ENCODE data around the gene SMCO2.

Gene SMCO2

DNA sequence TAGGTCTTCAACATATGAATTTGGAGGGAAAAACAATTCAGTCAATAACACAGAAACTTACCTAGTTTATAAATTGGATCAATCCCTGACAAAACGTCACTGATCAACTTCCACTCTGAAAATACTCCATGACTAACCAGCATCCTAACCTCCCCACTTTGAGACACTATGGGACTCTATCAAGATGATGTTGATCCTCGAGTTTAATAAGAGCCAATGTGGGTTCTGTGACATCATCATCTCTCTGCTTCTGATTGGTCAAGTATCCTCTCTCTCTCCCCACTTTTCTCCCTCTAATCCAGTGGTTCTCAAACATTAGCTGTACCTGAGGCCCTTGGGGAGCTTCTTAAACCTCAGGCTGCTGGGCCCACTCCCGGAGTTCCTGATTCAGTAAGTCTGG, at the start of gene SMCO2:
TSS of gene SMCO2 (plus strand) at position 301 of the 400 bp plus-strand sequence. CDS start 23,896 bp downstream, outside the sequence.
- DNase-seq (ENCODE audit: low spot score) = no peak

DNA sequence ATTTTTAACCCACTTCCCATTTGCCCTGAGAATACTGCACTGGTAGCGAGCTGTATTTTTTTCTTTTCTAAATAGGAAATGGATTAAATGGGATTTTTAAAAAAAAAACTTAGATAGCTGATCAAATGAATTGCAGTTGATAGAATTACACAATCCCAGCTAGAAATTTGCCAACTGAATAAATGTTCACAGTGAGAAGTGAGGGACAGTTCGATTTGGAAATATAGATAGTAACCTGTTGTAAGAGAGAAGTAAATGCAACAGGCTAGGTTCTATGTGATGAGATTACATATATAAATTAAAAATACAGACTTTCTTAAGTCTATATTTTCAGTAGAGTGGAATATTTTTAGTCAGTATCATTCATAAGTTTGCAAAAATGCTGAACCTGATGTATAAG, 48.1 kb upstream of the SMCO2 start:
- no peak for DNase-seq (ENCODE audit: low spot score)

DNA sequence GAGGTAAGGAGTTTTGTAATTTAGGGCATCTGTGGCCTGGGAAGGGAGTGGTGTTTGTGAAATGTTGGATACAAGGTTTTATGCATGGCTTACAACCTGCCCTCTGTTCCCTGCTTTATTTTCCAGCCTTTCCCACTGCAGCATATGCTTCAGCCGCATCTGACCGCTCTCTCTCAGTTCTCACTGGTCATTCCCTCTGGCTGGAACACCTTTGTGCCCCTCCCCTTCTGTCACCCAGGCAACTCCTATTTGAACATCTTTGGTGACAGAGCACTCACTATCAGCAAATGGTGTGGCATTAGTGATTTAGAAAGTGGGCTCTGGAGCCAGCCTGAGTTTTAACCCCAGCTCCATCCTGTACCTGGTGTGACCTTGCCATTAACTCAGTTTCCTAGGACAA, 47.5 kb upstream of the SMCO2 start:
- no peak for DNase-seq (ENCODE audit: low spot score)

DNA sequence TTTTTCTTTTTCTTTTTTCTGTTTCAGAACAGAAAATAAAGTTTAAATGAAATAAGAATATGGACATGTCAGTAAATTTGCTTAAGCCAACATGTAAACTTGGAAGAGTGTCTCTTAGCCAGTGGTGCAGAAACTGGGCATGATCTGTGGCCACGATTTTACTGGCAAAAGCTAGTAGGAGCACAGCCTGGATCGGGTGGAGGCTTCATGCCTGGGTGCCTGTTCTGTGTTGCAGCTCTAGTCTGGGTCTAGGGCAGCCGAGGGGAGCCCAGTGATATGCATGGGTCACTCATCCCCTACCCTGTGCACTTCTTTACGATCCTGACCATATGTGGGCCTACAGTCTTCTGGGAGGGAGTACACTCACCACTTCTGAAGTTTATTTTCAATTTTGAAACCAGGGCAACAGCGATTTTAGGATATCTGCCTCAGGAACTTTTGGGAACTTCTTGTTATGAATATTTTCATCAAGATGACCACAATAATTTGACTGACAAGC, 45.6 kb upstream of the SMCO2 start:
- DNase-seq (ENCODE audit: low spot score) = no peak

DNA sequence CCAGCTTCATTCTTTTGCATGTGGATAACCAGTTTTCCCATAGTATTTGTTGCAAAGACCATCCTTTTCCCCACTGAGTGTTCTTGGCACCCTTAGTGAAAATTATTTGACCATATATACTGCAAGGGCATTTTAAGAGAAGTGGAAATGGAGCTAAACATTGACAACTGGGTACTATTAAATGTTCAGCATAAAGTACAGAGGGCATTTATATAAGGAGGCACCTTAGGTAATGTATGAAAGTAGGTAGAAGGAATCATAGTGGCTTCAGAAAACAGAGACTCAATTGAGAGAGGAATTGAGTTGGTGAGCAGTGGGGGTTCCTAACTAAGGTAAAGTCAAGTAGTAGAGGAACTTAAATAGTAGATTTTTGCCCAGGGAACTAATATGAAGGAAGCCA, 34.5 kb upstream of the SMCO2 start:
- no peak for DNase-seq (ENCODE audit: low spot score)

DNA sequence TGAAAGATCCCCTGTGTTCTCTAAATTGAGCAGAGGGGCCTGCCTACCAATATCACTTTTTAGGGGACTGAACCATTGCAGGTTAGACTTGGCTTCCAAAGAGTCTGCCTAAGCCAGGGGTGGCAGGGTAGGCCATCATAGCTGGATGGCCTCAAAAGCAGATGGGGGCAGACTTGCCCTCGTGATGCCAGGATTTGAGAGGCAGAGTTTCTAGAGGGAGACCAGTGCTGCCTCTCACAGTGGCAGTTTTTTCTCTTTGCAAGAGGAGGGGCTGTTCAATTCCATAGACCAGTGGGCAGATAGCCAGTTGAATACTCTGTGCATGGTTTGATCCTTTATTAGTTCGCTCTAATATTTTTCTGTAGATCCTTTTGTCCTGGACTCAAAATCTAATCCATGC, 23.8 kb upstream of the SMCO2 start:
- no peak for DNase-seq (ENCODE audit: low spot score)

DNA sequence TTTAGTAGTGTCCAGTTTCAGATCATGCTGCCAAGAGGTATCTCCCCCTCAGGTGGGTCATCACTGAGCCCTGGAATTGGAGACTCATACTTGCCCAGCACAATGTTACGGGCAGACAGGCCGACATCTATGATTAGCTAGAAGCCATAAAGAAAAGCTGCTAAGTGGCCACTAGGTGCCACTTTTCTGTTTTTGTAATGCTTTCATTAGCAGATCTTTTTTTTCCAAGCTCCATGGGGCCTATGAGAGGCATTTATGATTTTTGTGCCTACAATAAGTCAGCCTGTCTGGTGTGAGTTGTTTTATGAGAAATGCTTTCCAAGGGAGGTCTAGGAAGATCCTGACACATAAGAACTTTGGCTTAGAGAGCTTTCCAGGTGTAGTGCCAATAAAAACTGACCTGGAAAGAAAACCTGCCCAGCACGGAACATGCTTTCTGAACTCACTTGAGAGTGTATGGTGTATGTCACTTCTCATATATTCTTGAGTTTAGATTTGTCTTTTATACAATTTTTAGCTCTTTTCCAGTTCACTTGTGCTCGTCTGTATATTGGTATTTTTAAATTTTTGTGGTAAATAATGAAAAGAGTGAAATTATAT, 21.8 kb upstream of the SMCO2 start:
- DNase-seq (ENCODE audit: low spot score) = peak; percentile 76

DNA sequence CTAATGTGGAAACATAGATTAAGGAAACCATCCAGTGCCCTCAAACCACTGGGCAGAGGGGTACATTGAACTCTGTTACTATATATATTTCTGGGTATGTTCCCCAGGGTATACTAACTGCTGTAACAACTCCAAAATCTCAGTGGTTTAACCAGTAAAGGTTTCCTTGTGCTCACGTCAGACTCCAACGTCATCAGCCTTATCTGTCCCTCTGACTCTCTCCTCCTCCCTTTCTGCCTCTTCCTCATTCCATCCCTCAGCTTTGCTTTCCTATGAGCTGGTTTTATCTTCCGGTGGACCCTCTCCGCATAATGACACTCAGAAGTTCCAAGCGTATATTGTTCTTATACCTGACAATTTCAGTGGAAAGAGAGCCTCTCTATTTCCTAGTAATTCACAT, 21.2 kb upstream of the SMCO2 start:
- DNase-seq (ENCODE audit: low spot score) = no peak

DNA sequence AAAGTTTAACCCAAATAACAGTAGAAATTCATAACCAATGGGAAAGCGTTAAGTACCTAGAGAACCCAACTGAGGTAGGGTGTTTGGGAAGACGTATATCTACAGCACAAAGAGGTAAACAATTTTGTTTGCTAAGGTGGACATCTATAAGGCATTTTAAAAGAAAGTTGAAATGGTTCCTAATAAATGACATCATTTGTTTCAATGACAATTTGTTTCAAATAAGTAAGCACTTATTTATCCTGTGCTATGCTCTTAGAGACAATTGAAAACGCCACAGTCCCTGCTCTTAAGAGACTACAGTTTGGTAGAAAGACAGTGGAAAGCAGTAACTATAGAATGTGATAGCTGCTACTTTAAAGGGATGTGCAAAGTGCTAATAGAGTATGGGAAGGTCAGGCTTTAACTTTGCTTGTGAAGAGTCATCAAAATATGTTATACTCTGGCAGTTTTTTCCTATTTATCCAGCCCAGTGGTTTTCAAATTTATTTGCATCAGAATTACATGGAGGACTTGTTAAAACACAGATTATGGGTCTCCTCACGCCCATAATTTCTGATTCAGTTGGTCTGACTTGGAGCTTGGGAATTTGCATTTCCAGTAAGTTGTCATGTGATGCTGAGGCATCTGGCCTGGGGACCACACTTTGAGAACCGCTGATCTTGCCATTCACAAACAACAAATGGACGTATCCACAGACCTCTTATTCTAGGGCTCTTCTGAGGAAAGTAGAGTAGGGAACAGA, 19.6 kb upstream of the SMCO2 start:
- DNase-seq (ENCODE audit: low spot score) = no peak

DNA sequence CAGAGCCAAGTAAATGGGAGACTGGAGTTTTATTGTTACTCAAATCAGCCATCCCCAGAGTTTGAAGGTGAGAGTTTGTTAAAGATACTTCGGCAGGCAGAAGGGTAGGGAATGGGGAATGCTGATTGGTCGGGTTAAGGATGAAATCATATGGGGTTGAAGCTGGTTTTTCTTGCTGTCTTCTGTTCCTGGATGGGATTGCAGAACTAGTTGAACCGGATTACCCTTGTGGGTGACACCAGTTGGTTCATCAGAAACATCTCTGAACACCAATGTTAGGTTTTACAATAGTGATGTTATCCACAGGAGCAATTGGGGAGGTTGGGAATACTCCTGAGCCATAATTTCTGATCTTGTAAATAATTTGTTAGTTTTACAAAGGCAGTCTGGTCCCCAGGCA, 18.7 kb upstream of the SMCO2 start:
- no peak for DNase-seq (ENCODE audit: low spot score)

DNA sequence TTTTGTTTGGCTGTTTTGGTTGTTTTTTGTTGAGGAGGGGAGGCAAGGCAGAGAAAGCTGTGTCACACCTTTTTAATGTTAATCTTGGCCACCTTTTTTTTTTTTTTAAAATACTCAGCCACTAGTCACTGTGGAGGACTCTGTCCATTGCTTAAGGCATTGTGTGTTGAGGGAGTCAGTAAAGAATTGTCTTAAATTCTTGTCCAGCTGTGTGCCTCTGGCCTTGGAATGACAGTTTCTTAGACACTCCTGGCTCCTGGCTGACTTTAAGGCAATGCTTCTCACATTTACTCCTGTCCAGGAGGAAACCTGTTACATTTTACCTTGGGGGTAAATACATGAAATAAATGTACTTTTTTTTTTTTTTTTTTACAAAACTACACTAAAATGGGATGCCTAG, 18.1 kb upstream of the SMCO2 start:
- DNase-seq (ENCODE audit: low spot score) = no peak

DNA sequence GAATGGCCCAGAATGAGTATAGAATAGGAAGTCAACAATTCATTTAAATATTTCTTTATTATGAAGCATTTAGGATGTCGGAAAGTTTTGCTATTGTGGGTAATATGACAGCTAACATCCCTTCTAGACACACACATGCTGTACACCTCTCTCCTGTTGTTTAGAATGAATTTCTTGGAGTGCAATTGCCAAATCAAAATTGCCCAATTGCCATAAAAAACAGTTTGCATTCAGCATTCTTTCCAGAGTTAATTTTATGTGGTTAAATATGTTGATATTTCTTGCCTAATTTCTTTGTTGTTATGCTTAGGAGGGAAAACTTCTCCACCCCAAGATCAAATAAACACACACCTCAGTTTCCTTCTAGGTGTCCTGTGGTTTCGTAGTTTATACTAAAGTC, 16.9 kb upstream of the SMCO2 start:
- no peak for DNase-seq (ENCODE audit: low spot score)

DNA sequence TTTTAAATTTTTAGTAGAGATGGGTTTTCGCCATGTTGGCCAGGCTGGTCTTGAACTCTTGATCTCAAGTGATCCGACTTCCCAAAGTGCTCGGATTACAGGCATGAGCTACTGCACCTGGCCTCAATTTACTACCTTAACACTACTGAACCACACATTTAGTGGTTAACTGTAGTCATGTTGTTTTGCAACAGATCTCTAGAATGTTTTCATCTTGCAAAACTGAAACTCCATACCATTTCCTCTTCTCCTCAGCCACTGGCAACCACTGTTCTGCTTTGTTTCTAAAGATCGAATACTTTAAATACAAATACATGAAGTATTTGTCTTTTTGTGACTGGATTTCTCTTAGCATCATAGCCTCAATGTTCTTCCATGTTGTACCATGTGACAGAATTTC, 15.4 kb upstream of the SMCO2 start:
- no peak for DNase-seq (ENCODE audit: low spot score)

DNA sequence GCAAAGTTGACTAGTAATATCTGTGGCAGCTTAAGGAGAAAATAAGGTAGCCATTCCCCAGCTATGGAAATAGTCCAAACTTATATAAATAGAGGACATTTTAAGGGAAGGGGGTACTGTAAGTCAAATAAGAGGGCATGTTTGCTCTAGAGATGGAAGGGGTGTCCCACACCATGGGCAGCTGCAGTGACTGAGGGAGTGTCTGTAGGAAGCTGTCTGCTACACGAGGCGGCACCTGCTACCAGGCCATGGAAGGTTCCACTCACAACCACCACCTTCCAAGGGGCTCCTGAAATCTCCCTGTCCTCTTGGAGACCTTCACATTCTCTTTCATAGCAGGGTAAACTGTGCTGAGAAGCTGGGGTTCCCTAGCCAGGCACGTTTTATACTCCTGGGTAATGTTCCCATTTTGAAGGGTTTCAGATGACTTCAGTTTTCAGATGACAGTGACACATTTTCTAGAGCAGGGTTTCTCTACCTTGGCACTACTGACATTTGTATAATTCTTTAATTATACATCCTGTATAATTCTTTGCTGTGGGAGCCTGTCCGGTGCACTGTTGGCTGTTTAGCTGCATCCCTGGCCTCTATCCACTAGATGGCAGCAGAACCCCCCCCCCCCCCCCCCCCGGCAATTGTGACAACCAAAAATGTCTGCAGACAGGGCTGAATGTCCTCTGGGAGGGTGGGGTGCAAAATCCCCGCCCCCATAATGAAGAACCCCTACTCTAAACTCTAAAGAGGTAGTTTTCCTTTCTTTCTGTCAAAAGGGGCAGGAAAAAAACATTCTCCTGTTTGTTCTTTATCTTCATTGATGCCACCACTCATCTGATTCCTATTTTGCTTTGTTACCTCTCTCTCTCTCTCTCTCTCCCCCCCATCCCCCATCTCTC, 11.6 kb upstream of the SMCO2 start:
- peak; percentile 56 for DNase-seq (ENCODE audit: low spot score)

DNA sequence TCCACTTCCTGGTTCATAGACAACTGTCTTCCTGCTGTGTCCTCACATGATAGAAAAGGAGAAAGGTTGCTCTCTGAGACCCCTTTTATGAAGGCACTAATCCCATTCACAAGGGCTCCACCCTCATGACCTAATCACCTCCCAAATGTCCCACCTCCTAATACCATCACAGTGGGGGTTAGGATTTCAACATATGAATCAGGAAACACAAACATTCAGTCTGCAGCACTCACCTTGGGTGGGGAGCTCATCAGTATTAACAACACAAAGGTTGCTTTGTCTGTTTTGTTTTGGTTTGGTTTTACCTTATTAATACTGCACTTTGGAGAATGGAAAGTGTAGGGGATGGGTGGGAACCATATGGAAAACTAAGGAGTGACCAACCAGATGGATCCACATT, 10.5 kb upstream of the SMCO2 start:
- no peak for DNase-seq (ENCODE audit: low spot score)

DNA sequence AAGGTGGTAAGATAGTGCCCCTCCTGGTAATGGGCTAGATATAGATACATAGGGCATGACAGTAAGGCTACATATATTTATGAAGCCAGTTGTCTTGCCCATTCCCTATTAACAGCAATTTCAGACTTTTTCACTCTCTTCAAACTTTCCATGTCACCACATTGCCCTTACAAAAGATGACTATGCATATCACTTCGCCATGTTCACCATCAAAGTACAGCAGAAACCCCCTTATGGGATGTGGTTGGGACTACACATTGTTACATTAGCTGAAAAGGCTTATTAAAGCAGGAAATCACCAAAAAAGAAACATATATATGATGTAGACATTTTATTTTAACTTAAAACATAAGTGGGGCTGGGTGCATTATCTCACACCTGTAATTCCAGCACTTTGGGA, 9.8 kb upstream of the SMCO2 start:
- DNase-seq (ENCODE audit: low spot score) = no peak

DNA sequence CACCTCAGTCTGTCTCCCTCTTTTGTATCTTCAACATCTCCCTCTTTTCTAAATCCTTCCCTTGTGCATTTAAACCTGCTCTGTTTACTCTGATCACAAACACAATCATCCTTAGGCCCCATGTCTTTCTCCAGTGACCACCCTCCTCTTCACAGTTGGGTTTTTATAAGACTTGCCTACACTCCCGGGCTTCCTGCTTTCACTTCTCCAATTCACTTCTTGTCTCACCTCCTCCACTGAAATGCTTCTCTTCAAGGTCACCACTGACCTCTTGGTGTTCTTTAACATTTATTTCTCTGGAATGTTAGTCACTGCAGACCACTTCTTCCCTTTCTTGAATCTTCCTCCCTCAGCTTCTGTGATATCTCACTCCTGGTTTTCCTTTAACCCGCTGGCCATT, 8.7 kb upstream of the SMCO2 start:
- no peak for DNase-seq (ENCODE audit: low spot score)

DNA sequence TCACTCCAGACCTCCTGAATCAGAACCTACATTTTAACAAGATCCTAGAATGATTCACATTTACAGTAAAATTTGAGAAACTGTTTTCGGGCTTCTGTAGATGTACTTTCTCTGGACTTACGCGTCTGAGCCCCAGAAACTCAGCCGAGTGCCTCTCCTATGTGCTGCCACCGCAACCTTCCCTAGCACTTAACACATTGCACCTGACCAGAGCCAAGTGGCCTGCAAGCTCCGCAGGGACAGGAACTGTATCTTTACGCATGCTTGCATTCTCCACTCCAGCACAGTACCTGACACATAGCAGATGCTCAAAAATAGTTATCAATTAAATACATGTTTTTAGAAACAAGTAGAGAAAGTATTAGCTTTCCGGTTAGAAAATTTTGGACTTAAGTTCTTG, 1.2 kb downstream of the SMCO2 start:
- DNase-seq (ENCODE audit: low spot score) = no peak

DNA sequence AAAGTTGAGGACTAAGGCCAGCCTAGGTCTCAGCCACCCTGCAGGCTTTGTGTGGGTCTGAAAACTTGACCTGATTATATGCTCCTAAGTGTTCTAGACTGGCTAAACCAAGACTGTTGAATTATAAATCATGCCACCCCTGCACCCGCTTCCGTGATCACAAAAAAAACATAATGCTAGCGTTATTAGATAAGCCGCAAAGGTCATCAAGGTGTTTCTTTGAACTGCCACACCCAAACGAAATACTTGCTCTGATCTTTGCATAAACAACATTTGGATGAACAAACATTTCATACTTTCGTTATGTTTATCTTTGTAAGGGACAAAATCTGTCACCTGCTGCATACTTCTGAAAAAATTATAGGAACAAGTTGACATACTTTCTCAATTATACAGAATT, 2.5 kb downstream of the SMCO2 start:
- DNase-seq (ENCODE audit: low spot score) = no peak

DNA sequence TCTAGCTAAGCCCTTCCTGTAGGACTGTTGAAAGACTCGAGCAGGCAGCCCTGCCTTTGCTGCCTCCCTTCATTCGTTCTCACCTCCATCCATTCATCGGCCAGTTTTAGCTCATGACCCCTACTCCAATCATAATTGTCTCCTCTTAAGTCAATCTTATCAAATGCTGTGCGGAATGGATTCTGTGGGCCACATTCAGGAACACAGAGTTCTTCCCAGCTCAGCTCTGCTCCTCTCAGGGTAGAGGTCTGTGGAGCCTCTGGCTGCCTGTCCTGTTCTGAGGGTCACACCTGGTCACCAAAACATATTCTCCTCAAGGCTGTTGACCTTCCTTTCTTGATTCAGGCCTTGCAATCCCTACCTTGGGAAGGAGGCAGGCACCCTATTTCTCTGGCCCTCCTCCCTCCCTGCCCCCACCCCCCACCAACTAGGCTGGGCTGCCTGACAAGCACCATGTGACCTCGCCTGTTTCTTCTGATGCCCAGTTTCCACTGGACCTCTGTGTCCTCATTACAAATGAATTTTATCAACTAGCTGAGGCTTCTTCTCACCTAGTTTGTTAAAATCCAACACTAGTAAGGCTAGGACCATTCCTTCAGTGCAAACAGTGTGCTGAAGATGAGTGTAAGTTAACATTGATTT, 3.5 kb downstream of the SMCO2 start:
- no peak for DNase-seq (ENCODE audit: low spot score)

DNA sequence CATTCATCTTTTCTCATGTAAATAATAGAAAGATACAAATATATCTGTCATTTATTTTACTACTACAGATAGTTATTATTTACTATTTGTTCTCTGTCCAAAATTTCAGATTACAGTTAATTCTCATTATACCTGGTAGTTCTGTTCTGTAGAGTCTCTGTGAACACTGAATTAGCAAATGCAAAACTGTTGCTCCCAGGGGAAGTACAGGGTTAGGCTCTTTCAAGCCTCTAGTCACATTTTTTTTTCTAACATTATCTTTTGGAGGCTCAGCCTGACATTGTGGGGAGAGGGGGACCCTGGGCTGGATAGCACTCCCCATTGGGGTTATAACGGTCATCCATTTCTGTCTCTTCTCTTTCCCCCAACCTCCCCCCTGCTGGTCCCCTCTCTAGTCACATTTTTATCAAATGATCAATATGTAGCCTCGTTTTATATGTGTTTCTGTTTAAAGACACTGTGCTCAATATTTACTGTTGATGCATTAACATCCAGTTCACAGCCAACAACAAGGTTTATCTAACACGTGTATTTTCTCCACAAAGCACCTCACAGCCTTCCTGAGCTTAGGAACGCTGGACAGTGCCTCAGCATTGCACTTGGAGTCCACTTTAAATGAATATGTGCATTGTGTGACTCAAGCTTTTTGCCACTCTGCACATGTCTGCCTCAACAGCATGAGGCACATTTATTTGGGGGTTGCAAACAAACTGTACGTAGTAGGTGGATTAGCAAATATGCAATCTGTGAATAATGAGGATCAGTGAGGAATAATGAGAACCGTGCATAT, 4.7 kb downstream of the SMCO2 start:
- DNase-seq (ENCODE audit: low spot score) = no peak

DNA sequence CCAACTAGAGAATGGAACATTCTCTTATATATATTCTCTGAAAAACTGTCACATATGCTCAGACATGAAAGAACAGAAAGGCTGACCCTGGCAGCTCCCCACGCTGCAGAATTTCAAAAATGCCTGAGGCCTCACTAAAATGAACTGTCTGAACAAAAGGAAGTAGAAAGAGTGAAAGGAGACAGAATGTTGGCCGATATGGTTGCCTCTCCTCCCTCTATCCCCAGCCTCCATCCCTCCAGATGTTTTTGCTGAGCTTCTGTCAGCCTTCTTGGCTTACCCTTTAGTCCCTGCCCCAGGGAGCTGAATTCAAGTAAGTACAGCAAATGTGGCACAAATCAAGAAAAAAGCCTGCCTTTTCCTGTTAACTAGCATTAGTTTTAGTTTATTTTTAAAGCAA, 6.9 kb downstream of the SMCO2 start:
- DNase-seq (ENCODE audit: low spot score) = no peak

Data from AG08395 (cell line).